K562 (cell line): ENCODE results near the gene AIPL1. TPM values are rescaled to one million over a fixed set of nuclear protein-coding genes. Genes with fewer than 3 reads are reported as not detected.
"Not testable (repeated sequence)": the region's sequence is repeated elsewhere in the genome, so short reads cannot be mapped to it uniquely, and the experiment has no call there.

Experiments used
- ATAC-seq: fragments of 200-7000 bp; cut with Tn5 transposase; 3 replicates; pipeline ENCODE4 v1.9.1; 2020; ENCODE audit warnings: moderate library complexity
- BruUV-seq: library from RNA; stranded (reverse); fragments of 400-500 nt; replicated peaks from 2 replicates; lab custom pipeline; 2021; lab: Mats Ljungman, UMichigan
- CTCF ChIA-PET: fragments of 300-600 bp; formaldehyde crosslinking; extraction: SDS; loops from one replicate; lab custom pipeline; 2021; ENCODE audit warnings: low intra/inter-chr PET ratio; lab: Yijun Ruan, JAX
- POLR2A ChIA-PET: fragments of 300-600, 350-650 bp; sonication (Branson Sonifier 250); formaldehyde crosslinking; extraction: SDS; loops from one replicate; lab custom pipeline; 2021; ENCODE audit warnings: antibody characterized with exemption, inconsistent platforms; lab: Yijun Ruan, JAX
- DNase-seq, 4 experiments: peaks; one replicate each; pipeline versions ENCODE4 v3.0.0 to v3.0.0-alpha.2; 2011 to 2018; ENCODE audit warnings: low spot score in 3 of 4, mixed read lengths in 3 of 4; ENCODE audit errors: extremely low read depth in 1 of 4
- FAIRE-seq: peaks from 2 replicates; lab custom pipeline; 2011; peaks lifted over from hg19 to GRCh38; lab: Jason Lieb, UNC
- H2AFZ ChIP-seq: 2 replicates; pipeline ENCODE4 v1.6.0; 2011; ENCODE audit warnings: low read depth, low read length, control low read depth, inconsistent platforms
- H3K27ac ChIP-seq: fragments of 200-600 bp; 3 replicates; pipeline ENCODE4 v1.8.0; 2011; ENCODE audit warnings: low read depth, mild to moderate bottlenecking, control low read depth, inconsistent platforms, low read length, moderate library complexity, mixed read lengths; ENCODE audit errors: extremely low read depth
- H3K27me3 ChIP-seq, 2 experiments: fragments of 300-600 bp in 1 of 2; 2 replicates in 1 of 2; 3 replicates in 1 of 2; pipeline versions ENCODE4 v1.6.0 to v1.8.0; 2011; ENCODE audit warnings: inconsistent platforms in 2 of 2, low read length in 2 of 2, mild to moderate bottlenecking in 1 of 2, mixed read lengths in 1 of 2, moderate library complexity in 1 of 2; ENCODE audit not compliant: control insufficient read depth in 2 of 2, insufficient read depth in 2 of 2
- H3K36me3 ChIP-seq: fragments of 300-600 bp; 3 replicates; pipeline ENCODE4 v1.8.0; 2011; ENCODE audit warnings: mild to moderate bottlenecking, low read length, inconsistent platforms; ENCODE audit not compliant: control insufficient read depth, insufficient read depth
- H3K4me1 ChIP-seq, 2 experiments: fragments of 200-600 bp in 1 of 2; replicated peaks in 1 of 2; 2 replicates in 1 of 2; 3 replicates in 1 of 2; pipeline versions ENCODE4 v1.5.1 to v1.8.0; 2011; ENCODE audit warnings: inconsistent platforms in 2 of 2, low read length in 2 of 2, mild to moderate bottlenecking in 1 of 2, mixed read lengths in 1 of 2, moderate library complexity in 1 of 2; ENCODE audit not compliant: control insufficient read depth in 2 of 2, insufficient read depth in 2 of 2
- H3K4me2 ChIP-seq: 2 replicates; pipeline ENCODE4 v1.6.1; 2011; ENCODE audit warnings: low read length, control low read depth, inconsistent platforms, mixed read lengths; ENCODE audit not compliant: insufficient read depth
- H3K4me3 ChIP-seq: fragments of 200-600 bp; sonication (generic), shearing (Covaris generic); 2 replicates; pipeline ENCODE4 v1.5.1; 2016; ENCODE audit warnings: control low read depth, inconsistent platforms
- H3K79me2 ChIP-seq: fragments of 200-600 bp; 3 replicates; pipeline ENCODE4 v1.8.0; 2011; ENCODE audit warnings: low read length, inconsistent platforms; ENCODE audit not compliant: control insufficient read depth, insufficient read depth
- H3K9ac ChIP-seq, 2 experiments: 2 replicates each; pipeline versions ENCODE4 v1.6.0 to v1.6.1; 2011; ENCODE audit warnings: low read depth in 2 of 2, low read length in 2 of 2, control low read depth in 1 of 2, inconsistent platforms in 1 of 2, mild to moderate bottlenecking in 1 of 2, mixed read lengths in 1 of 2; ENCODE audit not compliant: insufficient read depth in 1 of 2
- H3K9me1 ChIP-seq: one replicate; pipeline ENCODE4 v1.6.0; 2011; ENCODE audit warnings: inconsistent platforms, mild to moderate bottlenecking, low read length, moderate library complexity; ENCODE audit not compliant: control insufficient read depth, insufficient read depth
- H3K9me3 ChIP-seq: replicated peaks from 2 replicates; pipeline ENCODE4 v1.5.1; 2011; ENCODE audit warnings: low read depth, low read length, inconsistent platforms; ENCODE audit not compliant: control insufficient read depth, insufficient read depth
- H4K20me1 ChIP-seq: replicated peaks from 2 replicates; pipeline ENCODE4 v1.6.1; 2011; ENCODE audit warnings: low read length, inconsistent platforms, mixed read lengths; ENCODE audit not compliant: control insufficient read depth, insufficient read depth
- ARID3B ChIP-seq: fragments of 250-450 bp; sonication (Bioruptor Pico); IDR thresholded peaks from 2 replicates; pipeline ENCODE4 v1.4.0; 2020; ENCODE audit warnings: borderline replicate concordance
- BMI1 ChIP-seq: fragments of 150-350 bp; IDR thresholded peaks from 2 replicates; pipeline ENCODE4 v1.6.1; 2014; ENCODE audit warnings: low read length
- CHAMP1 ChIP-seq: fragments of 450-650 bp; IDR thresholded peaks from 2 replicates; pipeline ENCODE4 v1.6.1; 2016; ENCODE audit warnings: mild to moderate bottlenecking
- HNRNPL ChIP-seq: fragments of 200-400 bp; formaldehyde crosslinking; IDR thresholded peaks from 2 replicates; pipeline ENCODE4 v1.6.1; 2017; ENCODE audit warnings: low read depth, mild to moderate bottlenecking, low read length
- KLF13 ChIP-seq: fragments of 450-650 bp; IDR thresholded peaks from 2 replicates; pipeline ENCODE4 v1.6.1; 2016; ENCODE audit warnings: missing genetic modification characterization, low read depth, mild to moderate bottlenecking, missing compliant biosample characterization, moderate library complexity, borderline replicate concordance
- MAX ChIP-seq: sonication (generic); formaldehyde crosslinking; IDR thresholded peaks from 2 replicates; pipeline ENCODE4 v1.9.0; 2022; ENCODE audit warnings: mild to moderate bottlenecking, missing genetic modification reagents
- PHF20 ChIP-seq: fragments of 450-650 bp; IDR thresholded peaks from 2 replicates; pipeline ENCODE4 v1.6.1; 2018; ENCODE audit not compliant: partially characterized antibody
- POLR2AphosphoS2 ChIP-seq: IDR thresholded peaks from 2 replicates; pipeline ENCODE4 v1.6.1; 2012; ENCODE audit warnings: low read length, improper control_type of control experiment
- SNIP1 ChIP-seq: fragments of 450-650 bp; IDR thresholded peaks from 2 replicates; pipeline ENCODE4 v1.7.1; 2017; ENCODE audit warnings: low read depth, mild to moderate bottlenecking
- ZFP30 ChIP-seq: fragments of 250-450 bp; sonication (Bioruptor Pico); IDR thresholded peaks from 2 replicates; pipeline ENCODE4 v1.8.0; 2022; ENCODE audit warnings: moderate library complexity, mild to moderate bottlenecking, inconsistent platforms, borderline replicate concordance
- ZNF232 ChIP-seq: sonication (generic); formaldehyde crosslinking; IDR thresholded peaks from 2 replicates; pipeline ENCODE4 v1.8.0; 2022; ENCODE audit warnings: mild to moderate bottlenecking, missing genetic modification reagents
- ZNF696 ChIP-seq: fragments of 250-450 bp; sonication (Bioruptor Pico); conservative IDR thresholded peaks from 2 replicates; pipeline ENCODE4 v1.4.0; 2020; ENCODE audit warnings: mild to moderate bottlenecking, moderate library complexity
- ZSCAN32 ChIP-seq: fragments of 450-650 bp; formaldehyde crosslinking; IDR thresholded peaks from 2 replicates; pipeline ENCODE4 v1.4.0; 2020; ENCODE audit warnings: mild to moderate bottlenecking, moderate library complexity
- WGBS: fragments of 100-300 bp; shearing (Covaris generic); methylation state at CpG from one replicate; pipeline ENCODE4 v1.1.6; 2016; ENCODE audit warnings: low coverage, mixed read lengths; ENCODE audit not compliant: insufficient coverage; ENCODE audit errors: missing lambda C conversion rate; 5-methylcytosine and 5-hydroxymethylcytosine counted together
- in situ Hi-C: fragments of 300-500 bp; cut with MboI; formaldehyde crosslinking; loops from 4 replicates; pipeline ENCODE4 v1.15.0; 2018; ENCODE audit warnings: inconsistent platforms, mixed read lengths
- intact Hi-C: fragments of 100-400 bp; cut with micrococcal nuclease; formaldehyde crosslinking; loops from 2 replicates; pipeline ENCODE4 v1.14.2; 2022
- polyA plus RNA-seq, 8 experiments: library from polyadenylated mRNA; depleted of rRNA in 4 of 8; stranded (reverse) in 5 of 8; unstranded in 3 of 8; fragments of >200 nt; fragmentation: Nextera tagmentation in 2 of 8; fragmentation: Illumina TruSeq in 1 of 8; extraction: Ambion mirVana in 2 of 8; extraction: Trizol in 1 of 8; gene quantifications; 2 replicates each; pipeline versions ENCODE4 v1.2.1 to v1.2.3, GENCODE V29; 2011 to 2014; ENCODE audit warnings: inconsistent platforms in 1 of 8, missing spikeins in 1 of 8
- total RNA-seq, 7 experiments: library from RNA; depleted of rRNA in 6 of 7; stranded (reverse); fragments of >200 nt in 6 of 7; fragmentation: Illumina TruSeq in 2 of 7; extraction: Trizol in 2 of 7; gene quantifications; 2 replicates each; pipeline versions ENCODE4 v1.2.1 to v1.2.3, GENCODE V29; 2011 to 2021; ENCODE audit warnings: low replicate concordance in 1 of 7

The AIPL1 gene
- total and polyA plus RNA-seq, 9 of the 15 experiments (the other 6 are each of a cell fraction or from before 2014, with no cell fraction given): not detected

- ATAC-seq, CTCF ChIA-PET, H3K4me1 ChIP-seq, POLR2A ChIA-PET, H3K36me3 ChIP-seq, FAIRE-seq, BruUV-seq, intact Hi-C loops, H3K79me2 ChIP-seq, H3K9me1 ChIP-seq, H3K9me3 ChIP-seq, H3K27ac ChIP-seq, H4K20me1 ChIP-seq, H3K4me3 ChIP-seq, DNase-seq, in situ Hi-C loops, H3K9ac ChIP-seq, H3K4me2 ChIP-seq, H2AFZ ChIP-seq: not testable (repeated sequence)
- WGBS: 4% methylated on average over 4 of the region's 10 CpGs
- peaks cover 8 to 35% of the 10 kb centered on the region in 2 experiments; a peak in 3 of 5 replicates for H3K27me3 ChIP-seq
Measured at GRCh38 chr17:6482796-6483195, 47.9 kb upstream of the AIPL1 start.

GRCh38 chr17:6482105-6482455 lies 47.2 kb upstream of the AIPL1 start:
- POLR2A ChIA-PET: no interaction called here
- in situ Hi-C loops: no loop called here
- H3K4me3 ChIP-seq: no peak overlapping the region
- no peaks in the 10 kb centered on the region for H3K36me3 ChIP-seq
- H3K27me3 ChIP-seq: peaks cover 8 to 29% of the 10 kb centered on the region in 2 experiments; a peak in 3 of 5 replicates
- no peaks in the 10 kb centered on the region; a peak in 1 of 5 replicates for H3K4me1 ChIP-seq
- no peaks in the 10 kb centered on the region for H3K9me3 ChIP-seq
- no peak overlapping the region for H3K27ac ChIP-seq
- no peaks in the 10 kb centered on the region for H3K79me2 ChIP-seq
- ATAC-seq (no peak), DNase-seq (no peak), FAIRE-seq (no peak)
- no peaks in the 10 kb centered on the region for H3K9me1 ChIP-seq
- H4K20me1 ChIP-seq: 0 out of 2 replicates have a peak, but pooled peaks cover 1% of the 10 kb centered on the region
- BruUV-seq: no TSS peak
- intact Hi-C loops: no loop called here
- WGBS: 21% methylated on average over 5 of the region's 6 CpGs
- H3K9ac ChIP-seq: no peak overlapping the region
- CTCF ChIA-PET: no interaction called here
- H3K4me2 ChIP-seq: no peak overlapping the region
- H2AFZ ChIP-seq: no peak overlapping the region
- no peak for TF ChIP-seq PHF20
- TF ChIP-seq HNRNPL: no peak
- TF ChIP-seq ZNF696 (CRISPR knock-in tag): no peak
- no peak for TF ChIP-seq ZSCAN32
- no peak for TF ChIP-seq SNIP1
- no peak for TF ChIP-seq ARID3B (CRISPR knock-in tag)
- TF ChIP-seq CHAMP1: no peak
- no peak for TF ChIP-seq ZFP30
- TF ChIP-seq POLR2AphosphoS2: no peak
- no peak for TF ChIP-seq MAX
- TF ChIP-seq BMI1: no peak
- no peak for TF ChIP-seq KLF13 (tag)
- TF ChIP-seq ZNF232: no peak
